ENCODE data around the gene CROCC.
"Not testable (repeated sequence)": the region's sequence is repeated elsewhere in the genome, so short reads cannot be mapped to it uniquely, and the experiment has no call there.

Gene CROCC

DNA sequence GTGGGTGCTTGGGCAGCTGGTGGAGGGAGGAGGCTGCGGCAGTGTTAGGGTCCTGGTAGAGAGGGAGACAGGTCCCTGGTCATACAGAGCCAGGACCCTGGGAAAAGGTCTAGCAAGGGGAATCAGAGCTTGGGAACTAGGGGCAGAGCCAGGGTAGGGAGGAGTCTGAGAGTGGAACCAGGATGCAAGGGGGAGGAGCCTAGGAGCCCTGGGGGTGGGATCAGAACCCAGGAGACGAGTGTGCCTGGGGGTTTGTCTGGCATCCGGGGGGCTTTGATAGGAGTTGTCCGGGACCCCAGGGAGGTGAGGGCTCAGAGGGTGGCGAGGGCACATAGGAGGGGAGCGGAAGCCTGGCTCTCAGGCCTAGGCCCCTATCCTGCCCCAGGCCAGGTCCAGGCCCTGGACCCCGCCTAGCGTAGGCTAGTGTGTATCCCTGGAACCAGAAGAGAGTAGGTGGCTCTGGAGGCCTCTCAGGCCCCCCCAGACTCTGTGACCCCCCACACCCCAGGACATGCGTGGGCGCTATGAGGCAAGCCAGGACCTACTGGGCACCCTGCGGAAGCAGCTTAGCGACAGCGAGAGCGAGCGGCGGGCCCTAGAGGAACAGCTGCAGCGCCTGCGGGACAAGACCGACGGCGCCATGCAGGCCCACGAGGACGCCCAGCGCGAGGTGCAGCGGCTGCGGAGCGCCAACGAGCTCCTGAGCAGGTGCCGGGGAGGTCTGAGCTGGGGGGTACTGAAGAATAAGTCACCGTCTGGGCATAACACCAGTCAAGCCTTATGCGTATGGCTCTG, 17.9 kb downstream of the CROCC start:
- not testable (repeated sequence) for DNase-seq

DNA sequence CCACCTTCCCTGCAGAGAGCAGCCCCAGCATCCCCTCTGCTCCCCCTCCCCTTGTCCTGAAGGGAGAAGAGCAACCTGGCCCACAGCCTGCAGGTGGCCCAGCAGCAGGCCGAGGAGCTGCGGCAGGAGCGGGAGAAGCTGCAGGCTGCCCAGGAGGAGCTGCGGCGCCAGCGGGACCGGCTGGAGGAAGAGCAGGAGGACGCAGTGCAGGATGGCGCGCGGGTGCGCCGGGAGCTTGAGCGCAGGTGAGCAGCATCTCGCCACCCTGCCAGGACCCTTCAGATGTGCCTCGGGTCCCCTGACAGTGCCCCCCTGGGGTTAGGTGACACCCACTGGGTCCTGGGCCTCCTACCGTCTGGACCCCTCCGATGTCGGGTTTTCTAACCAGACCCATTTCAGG, 22.3 kb downstream of the CROCC start:
- DNase-seq = no peak

DNA sequence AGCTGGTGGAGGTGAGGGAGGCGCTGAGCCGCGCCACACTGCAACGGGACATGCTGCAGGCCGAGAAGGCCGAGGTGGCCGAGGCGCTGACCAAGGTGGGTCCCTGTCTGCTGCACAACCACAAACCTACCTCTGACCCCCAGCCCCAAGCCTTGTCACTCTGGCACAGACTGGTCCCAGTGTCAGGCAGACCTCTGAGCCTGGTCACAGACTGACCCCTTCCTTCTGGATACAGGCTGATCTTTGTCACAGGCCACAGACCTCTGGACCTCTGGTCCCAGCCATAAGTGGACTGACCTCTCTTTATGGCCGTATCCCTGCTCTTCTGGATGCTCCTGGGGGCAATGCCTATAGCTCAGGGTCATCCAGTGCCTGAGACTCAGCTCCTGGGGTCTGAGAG, 23.8 kb downstream of the CROCC start:
- not testable (repeated sequence) for DNase-seq

DNA sequence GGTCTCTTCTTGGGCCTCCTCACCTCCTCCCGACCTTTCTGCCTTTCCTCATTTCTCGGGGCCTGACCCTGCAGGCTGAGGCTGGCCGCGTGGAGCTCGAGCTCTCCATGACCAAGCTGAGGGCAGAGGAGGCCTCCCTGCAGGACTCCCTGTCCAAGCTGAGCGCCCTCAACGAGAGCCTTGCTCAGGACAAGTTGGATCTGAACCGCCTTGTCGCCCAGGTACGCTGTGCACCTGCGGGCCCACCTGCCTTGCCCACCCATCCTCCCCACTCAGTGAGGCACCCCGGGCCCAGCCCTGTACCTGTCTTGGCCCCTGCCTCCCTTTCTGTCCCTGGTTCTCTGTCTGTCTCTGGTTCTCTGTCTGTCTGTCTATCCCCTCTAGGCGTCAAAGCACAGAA, 24.5 kb downstream of the CROCC start:
- not testable (repeated sequence) for DNase-seq

DNA sequence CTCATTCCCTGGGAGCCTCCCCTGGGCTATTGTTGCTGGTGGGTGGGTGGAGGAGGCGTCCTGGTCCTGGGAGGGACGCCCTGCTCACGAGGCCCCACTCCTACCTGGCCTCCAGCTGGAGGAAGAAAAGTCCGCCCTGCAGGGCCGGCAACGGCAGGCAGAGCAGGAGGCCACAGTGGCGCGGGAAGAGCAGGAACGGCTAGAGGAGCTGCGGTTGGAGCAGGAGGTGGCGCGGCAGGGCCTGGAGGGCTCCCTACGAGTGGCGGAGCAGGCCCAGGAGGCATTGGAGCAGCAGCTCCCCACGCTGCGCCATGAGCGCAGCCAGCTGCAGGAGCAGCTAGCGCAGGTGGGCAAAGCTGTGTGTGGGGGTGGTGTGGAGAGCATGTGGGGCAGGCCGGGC, 24.9 kb downstream of the CROCC start:
- no peak for DNase-seq

DNA sequence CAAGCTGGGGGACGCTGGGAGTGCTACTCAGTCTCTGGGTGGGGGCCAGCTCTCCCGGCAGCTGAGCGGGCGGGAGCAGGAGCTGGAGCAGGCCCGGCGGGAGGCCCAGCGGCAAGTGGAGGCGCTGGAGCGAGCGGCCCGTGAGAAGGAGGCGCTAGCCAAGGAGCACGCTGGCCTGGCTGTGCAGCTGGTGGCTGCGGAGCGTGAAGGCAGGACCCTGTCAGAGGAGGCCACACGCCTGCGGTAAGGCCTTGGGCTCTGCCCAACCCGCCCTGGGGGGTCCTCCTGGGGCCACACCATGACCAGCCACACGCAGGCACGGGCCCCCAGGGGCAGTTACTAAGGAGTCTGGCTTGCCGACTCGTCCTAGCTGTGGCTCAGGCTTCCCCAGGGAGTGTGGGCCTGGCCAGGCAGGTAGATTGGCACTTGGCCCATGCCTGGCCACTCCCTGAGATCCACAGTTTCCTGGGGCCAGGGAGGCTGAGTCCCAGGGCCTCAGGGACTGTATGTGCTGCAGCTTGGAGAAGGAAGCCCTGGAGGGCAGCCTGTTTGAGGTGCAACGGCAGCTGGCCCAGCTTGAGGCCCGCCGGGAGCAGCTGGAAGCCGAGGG, 26.7 kb downstream of the CROCC start:
- not testable (repeated sequence) for DNase-seq

- DNase-seq = not testable (repeated sequence)
These were observed 27.3 kb downstream of the CROCC start for GRCh38 chr1:16949026-16949425.

GRCh38 chr1:16952376-16952775, 30.6 kb downstream of the CROCC start:
- not testable (repeated sequence) for DNase-seq

GRCh38 chr1:16954579-16954978, 32.8 kb downstream of the CROCC start:
- no peak for DNase-seq

GRCh38 chr1:16955186-16955585, 33.5 kb downstream of the CROCC start:
- no peak for DNase-seq

DNA sequence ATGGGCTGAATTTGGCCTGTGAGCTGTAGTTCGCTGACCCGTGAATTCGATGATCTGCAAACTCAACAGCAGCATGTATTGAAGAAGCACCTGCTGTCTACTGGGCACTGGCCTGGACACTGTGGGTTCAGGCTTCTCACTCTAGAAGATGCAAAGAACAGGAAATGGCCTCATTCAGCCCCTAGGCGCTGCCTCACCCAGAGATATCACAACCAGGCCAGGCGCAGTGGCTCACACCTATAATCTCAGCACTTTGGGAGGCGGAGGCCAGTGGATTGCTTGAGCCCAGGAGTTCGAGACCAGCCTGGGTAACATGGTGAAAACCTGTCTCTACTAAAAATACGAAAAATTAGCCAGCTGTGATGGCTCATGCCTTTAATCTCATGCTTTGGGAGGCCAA, 35.0 kb downstream of the CROCC start:
- no peak for DNase-seq

- DNase-seq = no peak
These were observed 36.0 kb downstream of the CROCC start for GRCh38 chr1:16957731-16958130.

GRCh38 chr1:16958475-16958874, 36.7 kb downstream of the CROCC start:
- no peak for DNase-seq

GRCh38 chr1:16960560-16961296, 39.0 kb downstream of the CROCC start:
- no peak for DNase-seq

GRCh38 chr1:16961297-16962133, 39.8 kb downstream of the CROCC start:
- DNase-seq = no peak

GRCh38 chr1:16964169-16964568, 42.4 kb downstream of the CROCC start:
- DNase-seq = not testable (repeated sequence)

DNA sequence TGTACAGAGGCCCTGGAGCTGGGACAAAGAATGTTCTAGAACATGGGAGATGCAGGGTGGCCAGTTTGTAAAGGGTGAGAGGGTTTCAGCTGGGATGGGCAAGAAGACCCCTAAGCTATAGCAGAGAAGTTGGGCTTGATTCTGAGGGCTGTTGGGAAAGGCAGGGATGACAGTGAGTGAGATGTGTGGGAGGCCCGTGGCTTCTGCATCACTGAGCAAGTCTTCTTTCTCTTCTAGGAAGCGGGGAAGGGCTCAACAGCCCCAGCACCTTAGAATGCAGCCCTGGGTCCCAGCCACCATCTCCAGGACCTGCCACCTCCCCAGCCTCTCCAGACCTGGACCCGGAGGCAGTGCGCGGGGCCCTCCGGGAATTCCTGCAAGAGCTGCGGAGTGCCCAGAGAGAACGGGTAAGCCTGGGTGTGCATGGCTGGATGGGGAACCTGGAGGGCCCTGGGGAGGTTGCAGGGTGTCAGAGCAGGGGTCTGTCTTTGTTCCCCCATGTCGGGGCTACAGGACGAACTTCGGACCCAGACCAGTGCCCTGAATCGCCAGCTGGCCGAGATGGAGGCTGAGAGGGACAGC, 43.8 kb downstream of the CROCC start:
- DNase-seq = no peak

DNA sequence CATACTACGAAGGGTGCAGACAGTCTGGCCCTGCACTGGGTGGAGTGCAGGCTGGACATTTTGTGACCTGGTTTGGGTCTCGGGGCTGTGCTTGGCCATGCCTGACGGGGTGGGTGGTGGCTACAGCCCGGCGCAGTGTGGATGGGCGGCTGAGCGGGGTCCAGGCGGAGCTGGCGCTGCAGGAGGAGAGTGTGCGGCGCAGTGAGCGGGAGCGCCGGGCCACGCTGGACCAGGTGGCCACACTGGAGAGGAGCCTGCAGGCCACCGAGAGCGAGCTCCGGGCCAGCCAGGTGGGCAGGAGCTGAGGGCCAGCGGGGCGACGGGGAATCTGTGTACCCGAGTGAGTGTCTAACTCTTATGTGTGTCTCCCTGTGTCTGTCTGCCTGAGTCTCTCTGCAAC, 44.6 kb downstream of the CROCC start:
- no peak for DNase-seq

- DNase-seq = no peak
These were observed 45.4 kb downstream of the CROCC start for GRCh38 chr1:16967095-16967575.

GRCh38 chr1:16967962-16968361, 46.2 kb downstream of the CROCC start:
- no peak for DNase-seq

DNA sequence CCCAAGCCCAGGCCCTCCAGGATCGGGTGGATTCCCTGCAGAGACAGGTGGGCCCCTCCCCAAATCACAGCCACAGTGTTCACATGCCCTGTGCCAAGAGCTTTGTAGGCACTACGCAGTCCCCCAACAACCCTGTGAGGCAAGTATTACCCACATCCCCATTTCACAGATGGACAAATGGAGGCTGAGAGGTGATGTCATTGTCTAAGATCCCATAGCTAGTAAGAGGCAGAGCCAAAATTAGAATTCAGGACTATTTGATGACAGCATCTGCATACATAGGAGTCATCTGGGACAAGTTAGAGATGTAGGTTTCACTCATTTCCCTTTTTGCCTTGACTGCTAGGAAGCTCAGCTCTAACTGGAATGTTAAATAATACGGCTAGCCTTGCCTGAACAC, 46.6 kb downstream of the CROCC start:
- no peak for DNase-seq

DNA sequence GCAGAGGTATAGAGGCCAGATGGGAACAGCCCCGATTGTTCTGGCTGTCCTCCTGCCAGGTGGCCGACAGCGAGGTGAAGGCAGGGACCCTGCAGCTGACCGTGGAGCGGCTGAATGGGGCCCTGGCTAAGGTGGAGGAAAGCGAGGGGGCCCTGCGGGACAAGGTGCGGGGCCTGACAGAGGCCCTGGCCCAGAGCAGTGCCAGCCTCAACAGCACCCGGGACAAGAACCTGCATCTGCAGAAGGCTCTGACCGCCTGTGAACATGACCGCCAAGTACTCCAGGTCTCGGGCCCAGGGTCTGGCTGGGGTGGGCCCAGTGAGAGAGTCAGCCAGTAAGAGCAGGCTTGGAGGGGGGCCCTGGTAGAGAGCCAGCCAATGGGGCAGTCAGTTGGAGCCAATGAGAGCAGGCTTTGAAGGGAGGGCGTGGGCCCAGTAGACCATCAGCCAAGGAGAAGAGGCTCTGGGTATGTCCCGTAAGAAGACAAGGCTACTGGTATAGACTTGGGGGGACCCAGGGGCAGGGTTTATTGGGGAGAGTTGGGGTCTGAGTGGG, 47.4 kb downstream of the CROCC start:
- DNase-seq = no peak

All from SIG-M5 (cell line).